Measurements from ENCODE around the gene IFNAR2.
"Not testable (repeated sequence)": the region's sequence is repeated elsewhere in the genome, so short reads cannot be mapped to it uniquely, and the experiment has no call there.

The IFNAR2 gene

DNA sequence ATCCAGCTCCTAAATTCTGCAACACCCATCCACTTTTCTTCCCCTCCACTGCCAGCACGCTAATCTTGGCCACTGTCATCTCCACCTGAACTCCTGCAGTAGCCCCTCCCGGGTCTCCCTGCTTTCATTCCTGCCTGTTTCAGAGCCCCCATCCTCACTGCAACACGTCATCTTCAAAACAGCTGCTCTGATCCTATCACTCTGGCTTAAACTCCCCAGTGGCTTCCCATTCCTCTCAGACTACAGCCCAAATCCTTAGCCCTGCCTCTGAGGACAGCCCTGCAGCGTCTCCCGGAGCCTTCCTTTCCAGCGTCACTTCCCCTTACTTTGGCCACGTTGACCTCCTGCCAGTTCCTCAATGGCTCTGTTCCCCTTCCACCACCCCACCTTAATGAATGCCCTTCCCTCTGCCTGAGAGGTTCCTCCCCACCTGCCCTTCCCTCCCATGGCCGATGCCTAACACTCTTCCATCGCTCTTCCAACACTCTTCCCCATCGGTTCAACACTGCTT is 22.9 kb upstream of the IFNAR2 start:
- Mint-ChIP-seq H3K9me3 (peaks cover 9% of the 10 kb centered on the region), H3K27me3 (no peaks in the 10 kb centered on the region), H3K36me3 (ENCODE audit: low read depth) (no peaks in the 10 kb centered on the region), H3K4me3 (no peak overlapping the region), H3K4me1 (ENCODE audit: low read depth) (peaks cover 63% of the 10 kb centered on the region), H3K27ac (peak overlapping the region; percentile 13)
- no peak for DNase-seq

DNA sequence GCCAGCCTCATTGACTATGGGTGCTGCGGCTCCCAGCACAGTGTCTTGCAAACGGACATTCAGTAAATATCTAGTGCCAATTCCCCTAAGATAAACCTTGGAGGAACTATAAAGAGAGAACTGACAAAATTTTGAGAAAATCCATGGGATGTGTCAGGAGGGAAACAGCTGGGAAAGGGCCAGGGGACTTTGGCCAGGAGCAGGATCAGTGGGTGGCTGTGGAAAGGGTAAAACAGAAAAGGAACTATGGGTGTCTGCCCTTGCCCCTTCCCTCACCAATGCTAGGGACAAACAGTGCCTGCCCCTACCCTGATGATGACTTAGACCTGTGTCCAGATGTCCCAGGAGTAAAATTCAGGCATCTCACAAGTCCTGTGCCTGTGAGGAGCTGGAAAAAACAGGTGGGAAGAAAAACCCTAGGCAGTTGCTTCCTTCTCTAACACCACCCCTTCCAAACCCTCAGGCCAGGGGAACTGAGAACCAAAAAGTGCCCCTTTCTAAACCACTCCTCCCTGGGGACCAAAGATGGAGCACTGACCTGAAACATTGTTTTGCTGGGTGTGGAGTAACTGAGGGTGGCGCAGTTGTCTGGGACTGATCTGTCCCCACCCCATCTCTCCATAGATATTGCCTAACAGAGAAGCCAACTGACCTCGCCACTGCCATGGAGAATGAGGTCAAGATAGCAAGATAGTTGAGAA is 22.1 kb upstream of the IFNAR2 start:
- Mint-ChIP-seq H3K9me3 (peaks cover 9% of the 10 kb centered on the region), H3K27me3 (no peaks in the 10 kb centered on the region), H3K36me3 (ENCODE audit: low read depth) (no peaks in the 10 kb centered on the region), H3K27ac (no peak overlapping the region), H3K4me3 (no peak overlapping the region), H3K4me1 (ENCODE audit: low read depth) (peaks cover 67% of the 10 kb centered on the region)
- DNase-seq = no peak

DNA sequence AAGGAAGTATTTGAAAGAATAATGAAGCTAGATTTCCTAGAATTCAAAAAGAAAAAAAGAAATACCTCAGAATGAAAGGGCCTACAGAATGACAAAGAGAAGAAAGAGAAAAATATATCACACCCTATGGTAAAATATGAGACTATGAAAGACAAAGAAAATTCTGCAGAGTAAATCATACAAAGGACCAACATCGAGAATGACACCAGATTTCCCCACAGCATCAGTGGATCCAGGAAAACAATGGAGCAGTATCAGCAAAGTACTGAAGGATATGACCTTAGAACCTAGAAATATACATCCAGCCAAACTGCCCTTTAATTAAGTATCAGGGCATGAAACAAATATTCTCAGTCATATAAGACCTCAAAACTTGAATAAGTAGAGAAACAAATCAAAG is 21.2 kb upstream of the IFNAR2 start:
- Mint-ChIP-seq H3K9me3 (peaks cover 9% of the 10 kb centered on the region), H3K4me3 (no peak overlapping the region), H3K27me3 (no peaks in the 10 kb centered on the region), H3K36me3 (ENCODE audit: low read depth) (no peaks in the 10 kb centered on the region), H3K27ac (no peak overlapping the region), H3K4me1 (ENCODE audit: low read depth) (peaks cover 67% of the 10 kb centered on the region)
- no peak for DNase-seq

DNA sequence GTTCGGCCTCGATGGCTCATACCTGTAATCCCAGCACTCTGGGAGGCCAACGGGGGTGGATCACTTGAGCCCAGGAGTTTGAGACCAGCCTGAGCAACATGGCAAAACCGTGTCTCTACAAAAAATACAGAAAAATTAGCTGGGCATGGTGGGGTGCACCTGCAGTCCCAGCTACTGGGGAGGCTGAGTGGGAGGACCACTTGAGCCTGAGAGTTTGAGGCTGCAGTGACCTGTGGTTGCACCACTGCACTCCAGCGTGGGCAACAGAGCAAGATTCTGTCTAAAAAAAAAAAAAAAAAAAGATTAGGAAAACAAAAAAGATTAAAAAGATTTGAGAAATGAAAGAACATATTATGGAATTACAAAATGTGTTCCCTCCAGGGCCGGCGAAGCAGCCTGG is 18.4 kb upstream of the IFNAR2 start:
- DNase-seq = no peak
- H3K9me3 Mint-ChIP-seq = peaks cover 7% of the 10 kb centered on the region
- H3K4me1 Mint-ChIP-seq (ENCODE audit: low read depth) = peaks cover 70% of the 10 kb centered on the region
- H3K36me3 Mint-ChIP-seq (ENCODE audit: low read depth) = no peaks in the 10 kb centered on the region
- H3K4me3 Mint-ChIP-seq = no peak overlapping the region
- no peak overlapping the region for H3K27ac Mint-ChIP-seq
- H3K27me3 Mint-ChIP-seq = no peaks in the 10 kb centered on the region

DNA sequence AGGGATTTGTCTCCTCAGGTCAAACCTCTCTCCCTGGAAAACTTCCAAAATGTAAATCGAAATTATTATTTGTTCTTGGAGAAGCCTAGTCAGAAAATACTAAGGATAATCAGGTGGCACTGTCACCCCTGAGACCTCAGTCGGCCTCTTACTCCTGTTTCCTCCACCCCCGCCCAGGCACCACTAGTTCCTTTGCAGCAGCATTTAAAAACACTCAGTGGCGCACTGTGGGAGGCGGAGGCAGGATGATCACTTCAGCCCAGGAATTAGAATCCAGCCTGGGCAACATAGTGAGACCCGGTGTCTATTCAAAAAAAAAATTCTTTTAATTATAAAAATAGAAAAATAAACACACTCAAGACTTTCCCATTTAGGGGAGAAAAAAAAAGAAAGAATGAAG is 18.0 kb upstream of the IFNAR2 start:
- H3K4me3 Mint-ChIP-seq = no peak overlapping the region
- DNase-seq = no peak
- H3K4me1 Mint-ChIP-seq (ENCODE audit: low read depth) = peaks cover 72% of the 10 kb centered on the region
- H3K27ac Mint-ChIP-seq = no peak overlapping the region
- no peaks in the 10 kb centered on the region for H3K27me3 Mint-ChIP-seq
- H3K9me3 Mint-ChIP-seq = peaks cover 10% of the 10 kb centered on the region
- no peaks in the 10 kb centered on the region for H3K36me3 Mint-ChIP-seq (ENCODE audit: low read depth)

- H3K36me3 Mint-ChIP-seq (ENCODE audit: low read depth) = no peaks in the 10 kb centered on the region
- peaks cover 71% of the 10 kb centered on the region for H3K4me1 Mint-ChIP-seq (ENCODE audit: low read depth)
- peak overlapping the region; percentile 77 for H3K27ac Mint-ChIP-seq
- no peaks in the 10 kb centered on the region for H3K27me3 Mint-ChIP-seq
- peaks cover 10% of the 10 kb centered on the region for H3K9me3 Mint-ChIP-seq
- DNase-seq = no peak
- peak overlapping the region; percentile 28 for H3K4me3 Mint-ChIP-seq
Measured at GRCh38 chr21:33212159-33212851, 17.4 kb upstream of the IFNAR2 start.

- no peaks in the 10 kb centered on the region for H3K27me3 Mint-ChIP-seq
- no peaks in the 10 kb centered on the region for H3K36me3 Mint-ChIP-seq (ENCODE audit: low read depth)
- H3K4me3 Mint-ChIP-seq = no peak overlapping the region
- peaks cover 73% of the 10 kb centered on the region for H3K4me1 Mint-ChIP-seq (ENCODE audit: low read depth)
- peak overlapping the region; percentile 51 for H3K27ac Mint-ChIP-seq
- H3K9me3 Mint-ChIP-seq = peaks cover 6% of the 10 kb centered on the region
- DNase-seq = no peak
Measured at GRCh38 chr21:33214056-33214455, 15.7 kb upstream of the IFNAR2 start.

- Mint-ChIP-seq H3K9me3 (peaks cover 11% of the 10 kb centered on the region), H3K27me3 (no peaks in the 10 kb centered on the region), H3K4me3 (no peak overlapping the region), H3K36me3 (ENCODE audit: low read depth) (no peaks in the 10 kb centered on the region), H3K27ac (no peak overlapping the region), H3K4me1 (ENCODE audit: low read depth) (peaks cover 71% of the 10 kb centered on the region)
- DNase-seq = no peak
Measured at GRCh38 chr21:33217138-33217520, 12.6 kb upstream of the IFNAR2 start.

- Mint-ChIP-seq H3K27me3 (no peaks in the 10 kb centered on the region), H3K4me1 (ENCODE audit: low read depth) (peaks cover 50% of the 10 kb centered on the region), H3K36me3 (ENCODE audit: low read depth) (no peaks in the 10 kb centered on the region), H3K27ac (no peak overlapping the region), H3K9me3 (peaks cover 11% of the 10 kb centered on the region), H3K4me3 (no peak overlapping the region)
- DNase-seq = no peak
Measured at GRCh38 chr21:33219300-33219699, 10.4 kb upstream of the IFNAR2 start.

- Mint-ChIP-seq H3K4me3 (no peak overlapping the region), H3K27ac (no peak overlapping the region), H3K9me3 (peaks cover 11% of the 10 kb centered on the region), H3K27me3 (no peaks in the 10 kb centered on the region), H3K36me3 (ENCODE audit: low read depth) (no peaks in the 10 kb centered on the region), H3K4me1 (ENCODE audit: low read depth) (peaks cover 46% of the 10 kb centered on the region)
- DNase-seq = no peak
Measured at GRCh38 chr21:33219954-33220353, 9.8 kb upstream of the IFNAR2 start.

DNA sequence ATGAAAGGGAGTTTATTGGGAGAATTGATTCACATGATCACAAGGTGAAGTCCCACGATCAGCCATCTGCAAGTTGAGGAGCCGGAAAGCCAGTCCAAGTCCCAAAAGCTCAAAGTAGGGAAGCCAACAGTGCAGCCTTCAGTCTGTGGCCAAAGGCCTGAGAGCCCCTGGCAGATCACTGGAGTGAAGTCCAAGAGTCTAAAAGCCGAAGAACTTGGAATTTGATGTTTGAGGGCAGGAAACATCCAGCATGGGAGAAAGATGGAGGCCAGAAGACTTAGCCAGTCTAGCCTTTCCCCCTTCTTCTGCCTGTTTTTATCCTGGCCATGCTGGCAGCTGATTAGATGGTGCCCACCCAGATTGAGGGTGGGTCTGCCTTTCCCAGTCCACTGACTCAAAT is 4.4 kb upstream of the IFNAR2 start:
- not testable (repeated sequence) for H3K36me3 Mint-ChIP-seq (ENCODE audit: low read depth); H3K4me3 Mint-ChIP-seq; DNase-seq; H3K27ac Mint-ChIP-seq; H3K9me3 Mint-ChIP-seq; H3K27me3 Mint-ChIP-seq
- H3K4me1 Mint-ChIP-seq (ENCODE audit: low read depth) = peaks cover 28% of the 10 kb centered on the region

GRCh38 chr21:33228455-33228854 is 1.3 kb upstream of the IFNAR2 start:
- Mint-ChIP-seq H3K4me1 (ENCODE audit: low read depth) (peaks cover 48% of the 10 kb centered on the region), H3K27ac (no peak overlapping the region), H3K9me3 (no peaks in the 10 kb centered on the region), H3K4me3 (no peak overlapping the region), H3K27me3 (no peaks in the 10 kb centered on the region), H3K36me3 (ENCODE audit: low read depth) (peaks cover 29% of the 10 kb centered on the region)
- DNase-seq = no peak

GRCh38 chr21:33229099-33229783 is 497 bp upstream of the IFNAR2 start:
- Mint-ChIP-seq H3K27ac (peak overlapping the region; percentile 92), H3K4me1 (ENCODE audit: low read depth) (peaks cover 55% of the 10 kb centered on the region), H3K4me3 (peak overlapping the region; percentile 89), H3K36me3 (ENCODE audit: low read depth) (peaks cover 32% of the 10 kb centered on the region), H3K9me3 (no peaks in the 10 kb centered on the region), H3K27me3 (no peaks in the 10 kb centered on the region)
- no peak for DNase-seq

- Mint-ChIP-seq H3K4me1 (ENCODE audit: low read depth) (peaks cover 68% of the 10 kb centered on the region), H3K36me3 (ENCODE audit: low read depth) (peaks cover 37% of the 10 kb centered on the region), H3K9me3 (no peaks in the 10 kb centered on the region), H3K4me3 (peak overlapping the region; percentile 89), H3K27me3 (no peaks in the 10 kb centered on the region), H3K27ac (peak overlapping the region; percentile 98)
- DNase-seq = peak; percentile 66
Measured at GRCh38 chr21:33230545-33231324, 997 bp downstream of the IFNAR2 start.

All from activated T-cell treated with anti-CD3 and anti-CD28 coated beads, Interleukin-2, amount 50 U/mL, for 24 hours (primary cell).